SK-N-SH (cell line): Measurements from ENCODE around the gene AKR1E2. TPM values are rescaled to one million over a fixed set of nuclear protein-coding genes. Genes with fewer than 3 reads are reported as not detected.
A peak's percentile ranks its signal among the peaks of the same experiment; 100 is the strongest.

Source experiments
- CTCF ChIA-PET: fragments of 300-600, 350-600 bp; formaldehyde crosslinking; extraction: SDS; loops from one replicate; lab custom pipeline; 2021; lab: Yijun Ruan, JAX
- POLR2A ChIA-PET: fragments of 350-600 bp; sonication (Branson Sonifier 250); formaldehyde crosslinking; extraction: SDS; loops from one replicate; lab custom pipeline; 2020; ENCODE audit warnings: antibody characterized with exemption, inconsistent platforms; lab: Yijun Ruan, JAX
- DNase-seq: peaks from one replicate; pipeline ENCODE4 v3.0.0; 2012
- H2AFZ ChIP-seq: fragments of 200-600 bp; sonication (generic); 2 replicates; pipeline ENCODE4 v1.8.1; 2016; ENCODE audit warnings: antibody characterized with exemption, mild to moderate bottlenecking, low read depth
- H3F3A ChIP-seq: fragments of 200-600 bp; sonication (generic); replicated peaks from 2 replicates; pipeline ENCODE3; 2016; ENCODE audit warnings: antibody characterized with exemption, mild to moderate bottlenecking; ENCODE audit not compliant: insufficient read depth
- H3K27ac ChIP-seq, 2 experiments: fragments of 200-500 bp in 1 of 2; fragments of 200-600 bp in 1 of 2; sonication (Bioruptor generic) in 1 of 2; sonication (generic), shearing (Covaris generic) in 1 of 2; 2 replicates each; pipeline versions ENCODE4 v1.5.1 to v1.6.1; 2014 to 2016; ENCODE audit warnings: low read depth in 2 of 2, inconsistent platforms in 1 of 2, low read length in 1 of 2, mild to moderate bottlenecking in 1 of 2, mixed read lengths in 1 of 2
- H3K27me3 ChIP-seq: fragments of 200-600 bp; sonication (generic), shearing (Covaris generic); 2 replicates; pipeline ENCODE4 v1.6.1; 2016; ENCODE audit warnings: mixed run types; ENCODE audit not compliant: insufficient read depth
- H3K36me3 ChIP-seq, 2 experiments: fragments of 200-500 bp in 1 of 2; fragments of 200-600 bp in 1 of 2; sonication (Bioruptor generic) in 1 of 2; sonication (generic) in 1 of 2; replicated peaks in 1 of 2; 2 replicates each; pipeline versions ENCODE3 to v1.5.1; 2014 to 2016; ENCODE audit warnings: low read length in 1 of 2, mild to moderate bottlenecking in 1 of 2; ENCODE audit not compliant: insufficient read depth in 2 of 2, control insufficient read depth in 1 of 2
- H3K4me1 ChIP-seq, 2 experiments: fragments of 200-500 bp in 1 of 2; fragments of 200-600 bp in 1 of 2; sonication (Bioruptor generic) in 1 of 2; sonication (generic), shearing (Covaris generic) in 1 of 2; 2 replicates each; pipeline versions ENCODE4 v1.5.1 to v1.6.1; 2014 to 2016; ENCODE audit warnings: low read depth in 1 of 2, low read length in 1 of 2, mixed run types in 1 of 2; ENCODE audit not compliant: insufficient read depth in 2 of 2, control insufficient read depth in 1 of 2
- H3K4me2 ChIP-seq: fragments of 200-600 bp; sonication (generic), shearing (Covaris generic); 2 replicates; pipeline ENCODE4 v1.6.1; 2017; ENCODE audit warnings: mixed run types
- H3K4me3 ChIP-seq, 2 experiments: fragments of 200-500 bp in 1 of 2; fragments of 200-600 bp in 1 of 2; sonication (Bioruptor generic) in 1 of 2; sonication (generic), shearing (Covaris generic) in 1 of 2; 2 replicates each; pipeline versions ENCODE4 v1.5.1 to v1.8.1; 2014 to 2016; ENCODE audit warnings: low read depth in 2 of 2, inconsistent platforms in 1 of 2, low read length in 1 of 2, mild to moderate bottlenecking in 1 of 2, mixed read lengths in 1 of 2, moderate library complexity in 1 of 2
- H3K79me2 ChIP-seq: fragments of 200-600 bp; sonication (generic); 2 replicates; pipeline ENCODE4 v1.8.1; 2017; ENCODE audit warnings: mild to moderate bottlenecking; ENCODE audit not compliant: insufficient read depth
- H3K9ac ChIP-seq: fragments of 200-600 bp; sonication (generic); 2 replicates; pipeline ENCODE4 v1.6.1; 2017; ENCODE audit warnings: mixed run types
- H3K9me2 ChIP-seq: fragments of 200-600 bp; sonication (generic); 2 replicates; pipeline ENCODE4 v1.6.1; 2017; ENCODE audit warnings: mixed run types
- H3K9me3 ChIP-seq: fragments of 200-600 bp; sonication (generic); 2 replicates; pipeline ENCODE4 v1.6.1; 2017; ENCODE audit warnings: mixed run types, mild to moderate bottlenecking, moderate library complexity
- H4K20me1 ChIP-seq: fragments of 200-600 bp; sonication (generic); 2 replicates; pipeline ENCODE4 v1.6.1; 2017; ENCODE audit warnings: mild to moderate bottlenecking, mixed run types; ENCODE audit not compliant: insufficient read depth
- GABPA ChIP-seq: IDR thresholded peaks from 2 replicates; pipeline ENCODE4 v1.4.0; 2012; ENCODE audit warnings: low read depth, mild to moderate bottlenecking
- MEF2A ChIP-seq: IDR thresholded peaks from 2 replicates; pipeline ENCODE4 v1.4.0; 2012; ENCODE audit warnings: low read depth, borderline replicate concordance
- NFIC ChIP-seq: IDR thresholded peaks from 2 replicates; pipeline ENCODE4 v1.4.0; 2012; ENCODE audit warnings: borderline replicate concordance
- RXRA ChIP-seq: IDR thresholded peaks from 2 replicates; pipeline ENCODE4 v1.4.0; 2012; ENCODE audit warnings: low read depth, mild to moderate bottlenecking, borderline replicate concordance
- TAF1 ChIP-seq: IDR thresholded peaks from 2 replicates; pipeline ENCODE4 v1.6.1; 2012; ENCODE audit warnings: low read depth, mild to moderate bottlenecking, low read length, moderate library complexity, borderline replicate concordance
- TCF12 ChIP-seq: IDR thresholded peaks from 2 replicates; pipeline ENCODE4 v1.4.0; 2012
- TEAD4 ChIP-seq: IDR thresholded peaks from 2 replicates; pipeline ENCODE4 v1.4.0; 2012; ENCODE audit warnings: mild to moderate bottlenecking, borderline replicate concordance; ENCODE audit not compliant: insufficient read depth
- YY1 ChIP-seq: IDR thresholded peaks from 2 replicates; pipeline ENCODE4 v1.4.0; 2012; ENCODE audit warnings: low read depth, mild to moderate bottlenecking
- ZBTB33 ChIP-seq: IDR thresholded peaks from 2 replicates; pipeline ENCODE4 v1.4.0; 2012; ENCODE audit warnings: low read depth, borderline replicate concordance
- WGBS: methylation state at CpG from one replicate; pipeline ENCODE4 v1.1.6; 2017; ENCODE audit warnings: low lambda C conversion rate; 5-methylcytosine and 5-hydroxymethylcytosine counted together
- polyA plus RNA-seq, 3 experiments: library from polyadenylated mRNA; depleted of rRNA; stranded (reverse); fragments of >200 nt; gene quantifications; 2 replicates each; pipeline ENCODE4 v1.2.3, GENCODE V29; 2012
- TF ChIP-seq, protein P1 (sequence below): fragments of 150-350 bp; IDR thresholded peaks from 2 replicates; pipeline ENCODE4 v1.6.1; 2016; ENCODE audit warnings: mild to moderate bottlenecking, low read depth, low read length

Gene AKR1E2
- polyA plus RNA-seq, 1 of the 3 experiments (the other 2 are of a cell fraction) = 5.8 TPM

DNA sequence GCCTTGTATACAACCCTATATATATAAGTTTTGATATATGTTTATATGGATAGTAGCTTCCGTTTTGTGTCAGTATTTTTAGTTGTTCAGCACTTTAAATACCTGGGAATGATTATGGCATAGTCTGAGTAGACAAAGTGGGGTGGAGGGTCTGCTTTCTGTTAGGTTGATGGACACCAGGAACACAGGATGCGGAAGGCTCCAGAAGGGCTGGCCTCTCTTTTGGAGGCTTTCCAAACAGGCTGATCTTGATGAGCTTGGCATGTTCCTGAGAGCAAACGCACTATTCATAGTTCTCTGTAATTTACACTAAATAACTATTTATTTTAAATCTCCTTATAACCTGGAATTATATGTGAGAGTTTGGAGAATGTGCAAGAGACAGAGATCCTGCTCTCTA, 12.7 kb downstream of the AKR1E2 start:
- 68% methylated on average over 3 of the region's 3 CpGs for WGBS
- no peaks in the 10 kb centered on the region for H3K9me3 ChIP-seq

GRCh38 chr10:4839353-4839752, 13.3 kb downstream of the AKR1E2 start:
- TF ChIP-seq NFIC (no peak), GABPA (no peak), TAF1 (no peak), TCF12 (no peak), ZBTB33 (no peak), RXRA (no peak), MEF2A (no peak), TEAD4 (no peak)
- TF ChIP-seq, protein P1, sequence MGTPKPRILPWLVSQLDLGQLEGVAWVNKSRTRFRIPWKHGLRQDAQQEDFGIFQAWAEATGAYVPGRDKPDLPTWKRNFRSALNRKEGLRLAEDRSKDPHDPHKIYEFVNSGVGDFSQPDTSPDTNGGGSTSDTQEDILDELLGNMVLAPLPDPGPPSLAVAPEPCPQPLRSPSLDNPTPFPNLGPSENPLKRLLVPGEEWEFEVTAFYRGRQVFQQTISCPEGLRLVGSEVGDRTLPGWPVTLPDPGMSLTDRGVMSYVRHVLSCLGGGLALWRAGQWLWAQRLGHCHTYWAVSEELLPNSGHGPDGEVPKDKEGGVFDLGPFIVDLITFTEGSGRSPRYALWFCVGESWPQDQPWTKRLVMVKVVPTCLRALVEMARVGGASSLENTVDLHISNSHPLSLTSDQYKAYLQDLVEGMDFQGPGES = no peak
- CTCF ChIA-PET = interaction anchor here (0.7 to 6.9 kb wide), 5 partner anchors 10 to 36 kb away, joined by 3 to 81 read pairs (median 3); no protein-coding TSS in a partner anchor
- H3K27me3 ChIP-seq = no peaks in the 10 kb centered on the region

More for the DNA sequence above, 12.7 kb downstream of the AKR1E2 start:
- no peaks in the 10 kb centered on the region for H3F3A ChIP-seq
- peak overlapping the region in 1 of 2 experiments; percentile 62; a peak in 2 of 4 replicates for H3K27ac ChIP-seq
- no peak overlapping the region for H3K4me3 ChIP-seq
- H3K36me3 ChIP-seq = peaks cover 0 to 26% of the 10 kb centered on the region in 2 experiments
- H3K9ac ChIP-seq = no peak overlapping the region
- no peaks in the 10 kb centered on the region for H3K9me2 ChIP-seq
- TF ChIP-seq TCF12 = peak; percentile 26; the same call in 1 of the 2 replicates
- no peak for TF ChIP-seq YY1
- TF ChIP-seq, all 33 proteins: peak for 1
- Histone ChIP-seq H3K4me2 (no peak overlapping the region), H3K4me1 (peaks cover 0 to 22% of the 10 kb centered on the region in 2 experiments; a peak in 2 of 4 replicates), H2AFZ (no peak overlapping the region), H3K27me3 (no peaks in the 10 kb centered on the region), H4K20me1 (no peaks in the 10 kb centered on the region), H3K79me2 (no peaks in the 10 kb centered on the region)
- ChIA-PET CTCF (interaction anchor here (1.0 to 6.9 kb wide), 6 partner anchors 11 to 595 kb away, joined by 3 to 81 read pairs (median 4); no protein-coding TSS in a partner anchor), POLR2A (interaction anchor here (0.8 to 0.9 kb wide), 2 partner anchors 12 to 13 kb away, joined by 3 read pairs; no protein-coding TSS in a partner anchor)
- no peak for DNase-seq

More at GRCh38 chr10:4839353-4839752, 13.3 kb downstream of the AKR1E2 start:
- H3K9ac ChIP-seq = no peak overlapping the region
- H2AFZ ChIP-seq = no peak overlapping the region
- DNase-seq = no peak
- no peaks in the 10 kb centered on the region for H4K20me1 ChIP-seq
- peaks cover 0 to 18% of the 10 kb centered on the region in 2 experiments; a peak in 2 of 4 replicates for H3K4me1 ChIP-seq
- WGBS = 91% methylated on average over 4 of the region's 4 CpGs
- H3K4me2 ChIP-seq = no peak overlapping the region
- no peaks in the 10 kb centered on the region for H3K9me3 ChIP-seq
- no peaks in the 10 kb centered on the region for H3K9me2 ChIP-seq
- peak overlapping the region in 1 of 2 experiments; percentile 19; a peak in 2 of 4 replicates for H3K27ac ChIP-seq
- no peak overlapping the region for H3K4me3 ChIP-seq
- POLR2A ChIA-PET = no interaction called here
- H3K79me2 ChIP-seq = no peaks in the 10 kb centered on the region
- peaks cover 0 to 24% of the 10 kb centered on the region in 2 experiments for H3K36me3 ChIP-seq
- H3F3A ChIP-seq = no peaks in the 10 kb centered on the region
